HG03175 (cell line): ENCODE measurements around the gene USP20.

ENCODE experiments used
- ATAC-seq: cut with Tn5 transposase; IDR thresholded peaks from one replicate; pipeline ENCODE4 v1.9.1; 2021; ENCODE audit warnings: mild to moderate bottlenecking, moderate library complexity; ENCODE audit not compliant: unreplicated experiment

The USP20 gene

GRCh38 chr9:129914051-129914450, 78.8 kb downstream of the USP20 start:
- ATAC-seq, result no peak

GRCh38 chr9:129916707-129917106, 81.4 kb downstream of the USP20 start:
- no peak for ATAC-seq

GRCh38 chr9:129918296-129918950, 83.2 kb downstream of the USP20 start:
- ATAC-seq, result no peak

- no peak for ATAC-seq
These were observed 84.0 kb downstream of the USP20 start for GRCh38 chr9:129919277-129919676.

- ATAC-seq, result no peak
These were observed 84.6 kb downstream of the USP20 start for GRCh38 chr9:129919841-129920240.

- ATAC-seq, result no peak
These were observed 86.6 kb downstream of the USP20 start for GRCh38 chr9:129921905-129922304.

GRCh38 chr9:129923589-129923988, 88.3 kb downstream of the USP20 start:
- no peak for ATAC-seq

- no peak for ATAC-seq
These were observed 94.4 kb downstream of the USP20 start for GRCh38 chr9:129929496-129930125.

GRCh38 chr9:129930743-129931142, 95.5 kb downstream of the USP20 start:
- ATAC-seq, result no peak
